HL-60 (cell line): ENCODE data around the gene SLC6A9.

Experiments
- GABPA ChIP-seq: IDR thresholded peaks from 2 replicates; pipeline ENCODE4 v1.6.1; 2012; ENCODE audit warnings: low read depth
- TF ChIP-seq, protein P1 (sequence below): IDR thresholded peaks from 2 replicates; pipeline ENCODE4 v1.6.1; 2012; ENCODE audit warnings: low read depth; ENCODE audit not compliant: insufficient replicate concordance
- TF ChIP-seq, protein P2 (sequence below): IDR thresholded peaks from one replicate; pipeline ENCODE4 v1.5.1; 2011; ENCODE audit warnings: low read length, control low read depth, inconsistent platforms; ENCODE audit not compliant: insufficient read depth

DNA sequence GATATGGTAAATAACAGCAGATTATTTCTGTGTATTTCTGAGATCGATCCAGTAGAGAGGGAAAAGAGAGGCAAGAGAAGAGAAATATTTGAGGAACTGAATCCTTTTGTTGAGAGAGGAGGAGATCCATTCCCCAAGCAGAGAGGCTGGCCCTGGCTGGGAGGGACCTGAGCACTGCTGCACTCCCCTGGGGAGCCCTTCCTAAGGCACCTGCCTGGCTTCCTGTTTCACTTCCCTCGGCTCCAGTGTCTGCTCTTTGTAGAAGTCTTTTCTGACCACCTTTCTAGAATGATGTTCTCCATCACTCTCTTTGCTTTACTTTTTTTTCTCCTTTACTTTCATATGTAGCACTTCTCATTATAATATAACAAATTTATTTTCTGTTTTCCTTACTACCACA lies 42.3 kb upstream of the SLC6A9 start:
- TF ChIP-seq, protein P1, sequence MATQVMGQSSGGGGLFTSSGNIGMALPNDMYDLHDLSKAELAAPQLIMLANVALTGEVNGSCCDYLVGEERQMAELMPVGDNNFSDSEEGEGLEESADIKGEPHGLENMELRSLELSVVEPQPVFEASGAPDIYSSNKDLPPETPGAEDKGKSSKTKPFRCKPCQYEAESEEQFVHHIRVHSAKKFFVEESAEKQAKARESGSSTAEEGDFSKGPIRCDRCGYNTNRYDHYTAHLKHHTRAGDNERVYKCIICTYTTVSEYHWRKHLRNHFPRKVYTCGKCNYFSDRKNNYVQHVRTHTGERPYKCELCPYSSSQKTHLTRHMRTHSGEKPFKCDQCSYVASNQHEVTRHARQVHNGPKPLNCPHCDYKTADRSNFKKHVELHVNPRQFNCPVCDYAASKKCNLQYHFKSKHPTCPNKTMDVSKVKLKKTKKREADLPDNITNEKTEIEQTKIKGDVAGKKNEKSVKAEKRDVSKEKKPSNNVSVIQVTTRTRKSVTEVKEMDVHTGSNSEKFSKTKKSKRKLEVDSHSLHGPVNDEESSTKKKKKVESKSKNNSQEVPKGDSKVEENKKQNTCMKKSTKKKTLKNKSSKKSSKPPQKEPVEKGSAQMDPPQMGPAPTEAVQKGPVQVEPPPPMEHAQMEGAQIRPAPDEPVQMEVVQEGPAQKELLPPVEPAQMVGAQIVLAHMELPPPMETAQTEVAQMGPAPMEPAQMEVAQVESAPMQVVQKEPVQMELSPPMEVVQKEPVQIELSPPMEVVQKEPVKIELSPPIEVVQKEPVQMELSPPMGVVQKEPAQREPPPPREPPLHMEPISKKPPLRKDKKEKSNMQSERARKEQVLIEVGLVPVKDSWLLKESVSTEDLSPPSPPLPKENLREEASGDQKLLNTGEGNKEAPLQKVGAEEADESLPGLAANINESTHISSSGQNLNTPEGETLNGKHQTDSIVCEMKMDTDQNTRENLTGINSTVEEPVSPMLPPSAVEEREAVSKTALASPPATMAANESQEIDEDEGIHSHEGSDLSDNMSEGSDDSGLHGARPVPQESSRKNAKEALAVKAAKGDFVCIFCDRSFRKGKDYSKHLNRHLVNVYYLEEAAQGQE, result no peak
- TF ChIP-seq, protein P2, sequence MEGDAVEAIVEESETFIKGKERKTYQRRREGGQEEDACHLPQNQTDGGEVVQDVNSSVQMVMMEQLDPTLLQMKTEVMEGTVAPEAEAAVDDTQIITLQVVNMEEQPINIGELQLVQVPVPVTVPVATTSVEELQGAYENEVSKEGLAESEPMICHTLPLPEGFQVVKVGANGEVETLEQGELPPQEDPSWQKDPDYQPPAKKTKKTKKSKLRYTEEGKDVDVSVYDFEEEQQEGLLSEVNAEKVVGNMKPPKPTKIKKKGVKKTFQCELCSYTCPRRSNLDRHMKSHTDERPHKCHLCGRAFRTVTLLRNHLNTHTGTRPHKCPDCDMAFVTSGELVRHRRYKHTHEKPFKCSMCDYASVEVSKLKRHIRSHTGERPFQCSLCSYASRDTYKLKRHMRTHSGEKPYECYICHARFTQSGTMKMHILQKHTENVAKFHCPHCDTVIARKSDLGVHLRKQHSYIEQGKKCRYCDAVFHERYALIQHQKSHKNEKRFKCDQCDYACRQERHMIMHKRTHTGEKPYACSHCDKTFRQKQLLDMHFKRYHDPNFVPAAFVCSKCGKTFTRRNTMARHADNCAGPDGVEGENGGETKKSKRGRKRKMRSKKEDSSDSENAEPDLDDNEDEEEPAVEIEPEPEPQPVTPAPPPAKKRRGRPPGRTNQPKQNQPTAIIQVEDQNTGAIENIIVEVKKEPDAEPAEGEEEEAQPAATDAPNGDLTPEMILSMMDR, result no peak
- TF ChIP-seq GABPA, result no peak
